ENCODE results near the gene FAM81B.

Gene FAM81B

GRCh38 chr5:95449460-95449859 is 58.3 kb downstream of the FAM81B start:
- H3K4me3 Mint-ChIP-seq, result no peak overlapping the region
- H3K4me1 Mint-ChIP-seq (ENCODE audit: low read depth in 2 of 2), result no peaks in the 10 kb centered on the region
- ATAC-seq (replicated peaks) (no peak), DNase-seq (no peak)
- no peak overlapping the region for H3K27ac Mint-ChIP-seq
- H3K27me3 Mint-ChIP-seq, result peaks cover 0 to 11% of the 10 kb centered on the region in 2 donors
- no peaks in the 10 kb centered on the region for H3K36me3 Mint-ChIP-seq (ENCODE audit: insufficient read depth)
- no peaks in the 10 kb centered on the region for H3K9me3 Mint-ChIP-seq

- no peak overlapping the region for H3K4me3 Mint-ChIP-seq
- H3K36me3 Mint-ChIP-seq (ENCODE audit: insufficient read depth), result no peaks in the 10 kb centered on the region
- H3K27me3 Mint-ChIP-seq, result no peaks in the 10 kb centered on the region
- no peaks in the 10 kb centered on the region for H3K9me3 Mint-ChIP-seq
- H3K4me1 Mint-ChIP-seq (ENCODE audit: low read depth in 2 of 2), result no peaks in the 10 kb centered on the region
- DNase-seq (no peak), ATAC-seq (replicated peaks) (no peak)
- H3K27ac Mint-ChIP-seq, result no peak overlapping the region
Observed at GRCh38 chr5:95454536-95454935, 63.4 kb downstream of the FAM81B start.

- ATAC-seq (replicated peaks), result no peak
- DNase-seq, result no peak
- H3K36me3 Mint-ChIP-seq (ENCODE audit: insufficient read depth), result peaks cover 18% of the 10 kb centered on the region
- H3K27me3 Mint-ChIP-seq, result no peaks in the 10 kb centered on the region
- no peaks in the 10 kb centered on the region for H3K4me1 Mint-ChIP-seq (ENCODE audit: low read depth in 2 of 2)
- H3K9me3 Mint-ChIP-seq, result no peaks in the 10 kb centered on the region
- no peak overlapping the region for H3K4me3 Mint-ChIP-seq
- no peak overlapping the region for H3K27ac Mint-ChIP-seq
Observed at GRCh38 chr5:95460665-95461064, 69.5 kb downstream of the FAM81B start.

GRCh38 chr5:95471487-95471886 is 80.3 kb downstream of the FAM81B start:
- no peak overlapping the region for H3K27ac Mint-ChIP-seq
- H3K27me3 Mint-ChIP-seq, result no peaks in the 10 kb centered on the region
- peaks cover 34% of the 10 kb centered on the region for H3K36me3 Mint-ChIP-seq (ENCODE audit: insufficient read depth)
- no peaks in the 10 kb centered on the region for H3K9me3 Mint-ChIP-seq
- ATAC-seq (replicated peaks) (no peak), DNase-seq (no peak)
- H3K4me1 Mint-ChIP-seq (ENCODE audit: low read depth in 2 of 2), result peaks cover 0 to 12% of the 10 kb centered on the region in 2 donors
- no peak overlapping the region for H3K4me3 Mint-ChIP-seq

- Mint-ChIP-seq H3K4me3 (no peak overlapping the region), H3K9me3 (no peaks in the 10 kb centered on the region), H3K27ac (no peak overlapping the region), H3K36me3 (ENCODE audit: insufficient read depth) (peaks cover 32% of the 10 kb centered on the region), H3K27me3 (no peaks in the 10 kb centered on the region), H3K4me1 (ENCODE audit: low read depth in 2 of 2) (peaks cover 0 to 12% of the 10 kb centered on the region in 2 donors)
- ATAC-seq (replicated peaks), result no peak
- DNase-seq, result no peak
Observed at GRCh38 chr5:95471942-95472341, 80.8 kb downstream of the FAM81B start.

- ATAC-seq (replicated peaks), result no peak
- Mint-ChIP-seq H3K4me1 (ENCODE audit: low read depth in 2 of 2) (no peaks in the 10 kb centered on the region), H3K27me3 (no peaks in the 10 kb centered on the region), H3K9me3 (peaks cover 6 to 23% of the 10 kb centered on the region in 2 donors), H3K36me3 (ENCODE audit: insufficient read depth) (peaks cover 62% of the 10 kb centered on the region), H3K4me3 (no peak overlapping the region), H3K27ac (no peak overlapping the region)
- DNase-seq, result no peak
Observed at GRCh38 chr5:95484421-95484820, 93.3 kb downstream of the FAM81B start.

- no peaks in the 10 kb centered on the region for H3K4me1 Mint-ChIP-seq (ENCODE audit: low read depth in 2 of 2)
- peaks cover 64% of the 10 kb centered on the region for H3K36me3 Mint-ChIP-seq (ENCODE audit: insufficient read depth)
- DNase-seq (no peak), ATAC-seq (replicated peaks) (no peak)
- no peak overlapping the region for H3K27ac Mint-ChIP-seq
- H3K27me3 Mint-ChIP-seq, result no peaks in the 10 kb centered on the region
- H3K9me3 Mint-ChIP-seq, result peaks cover 6 to 23% of the 10 kb centered on the region in 2 donors
- H3K4me3 Mint-ChIP-seq, result no peak overlapping the region
Observed at GRCh38 chr5:95486191-95486590, 95.0 kb downstream of the FAM81B start.

GRCh38 chr5:95487880-95488279 is 96.7 kb downstream of the FAM81B start:
- Mint-ChIP-seq H3K9me3 (peaks cover 6 to 23% of the 10 kb centered on the region in 2 donors), H3K27ac (no peak overlapping the region), H3K36me3 (ENCODE audit: insufficient read depth) (peaks cover 67% of the 10 kb centered on the region), H3K4me3 (no peak overlapping the region), H3K27me3 (no peaks in the 10 kb centered on the region), H3K4me1 (ENCODE audit: low read depth in 2 of 2) (no peaks in the 10 kb centered on the region)
- ATAC-seq (replicated peaks) (no peak), DNase-seq (no peak)

Measured in effector memory CD8-positive, alpha-beta T cell (primary cell).